Hepatocyte (in vitro differentiated cells): ENCODE measurements around the gene PHF10. TPM values are rescaled to one million over a fixed set of nuclear protein-coding genes. Genes with fewer than 3 reads are reported as not detected.
"Not testable (repeated sequence)": the region's sequence is repeated elsewhere in the genome, so short reads cannot be mapped to it uniquely, and the experiment has no call there.

Source experiments
- DNase-seq: peaks from one replicate; pipeline ENCODE4 v3.0.0-alpha.2; 2016; ENCODE audit warnings: low spot score
- H2AFZ ChIP-seq: fragments of 200-600 bp; sonication (generic); 2 replicates; pipeline ENCODE4 v1.6.0; 2016; ENCODE audit warnings: antibody characterized with exemption, mild to moderate bottlenecking
- H3K27ac ChIP-seq: fragments of 200-600 bp; sonication (generic); 2 replicates; pipeline ENCODE4 v1.5.1; 2016; ENCODE audit warnings: mild to moderate bottlenecking
- H3K27me3 ChIP-seq: fragments of 200-600 bp; sonication (generic); 2 replicates; pipeline ENCODE4 v1.6.1; 2016
- H3K36me3 ChIP-seq: fragments of 200-600 bp; sonication (generic); replicated peaks from 2 replicates; pipeline ENCODE4 v1.5.1; 2016; ENCODE audit warnings: low read depth; ENCODE audit not compliant: insufficient read depth
- H3K4me1 ChIP-seq: fragments of 200-600 bp; sonication (generic); 2 replicates; pipeline ENCODE4 v1.5.1; 2016; ENCODE audit warnings: mild to moderate bottlenecking, moderate library complexity; ENCODE audit not compliant: insufficient read depth
- H3K4me2 ChIP-seq: fragments of 200-600 bp; sonication (generic); 2 replicates; pipeline ENCODE4 v1.6.0; 2016
- H3K4me3 ChIP-seq: fragments of 200-600 bp; sonication (generic); 2 replicates; pipeline ENCODE4 v1.5.1; 2016; ENCODE audit warnings: mild to moderate bottlenecking
- H3K79me2 ChIP-seq: fragments of 200-600 bp; sonication (generic); 2 replicates; pipeline ENCODE4 v1.6.0; 2017; ENCODE audit warnings: mild to moderate bottlenecking
- H3K9me2 ChIP-seq: fragments of 200-600 bp; sonication (generic); replicated peaks from 2 replicates; pipeline ENCODE4 v1.6.0; 2017; ENCODE audit warnings: mild to moderate bottlenecking; ENCODE audit not compliant: insufficient read depth
- H3K9me3 ChIP-seq: fragments of 200-600 bp; sonication (generic); 2 replicates; pipeline ENCODE4 v1.5.1; 2016; ENCODE audit warnings: low read depth, mild to moderate bottlenecking
- H4K20me1 ChIP-seq: fragments of 200-600 bp; sonication (generic); 2 replicates; pipeline ENCODE4 v1.6.0; 2016; ENCODE audit warnings: mild to moderate bottlenecking; ENCODE audit not compliant: insufficient read depth, poor library complexity, severe bottlenecking
- EZH2 ChIP-seq: fragments of 200-600 bp; sonication (generic); IDR thresholded peaks from 2 replicates; pipeline ENCODE4 v1.6.1; 2016; ENCODE audit warnings: antibody characterized with exemption, mild to moderate bottlenecking, borderline replicate concordance
- EZH2phosphoT487 ChIP-seq: fragments of 200-600 bp; sonication (generic); IDR thresholded peaks from one replicate; pipeline ENCODE4 v1.6.1; 2018; ENCODE audit warnings: antibody characterized with exemption, mild to moderate bottlenecking, low read depth, moderate library complexity; ENCODE audit not compliant: unreplicated experiment, severe bottlenecking
- WGBS: methylation state at CpG from one replicate; pipeline ENCODE4 v1.1.6; 2016; ENCODE audit warnings: low lambda C conversion rate; ENCODE audit errors: missing lambda C conversion rate; 5-methylcytosine and 5-hydroxymethylcytosine counted together
- polyA plus RNA-seq: library from polyadenylated mRNA; unstranded; fragments of >200 nt; fragmentation: Nextera tagmentation; extraction: Ambion mirVana; gene quantifications from 2 replicates; pipeline ENCODE4 v1.2.1, GENCODE V29; 2016
- total RNA-seq: library from RNA; depleted of rRNA; stranded (reverse); fragments of >200 nt; gene quantifications from 2 replicates; pipeline ENCODE4 v1.2.3, GENCODE V29; 2014
- TF ChIP-seq, protein P1 (sequence below): fragments of 200-600 bp; sonication (generic); IDR thresholded peaks from 2 replicates; pipeline ENCODE4 v1.5.1; 2016; ENCODE audit warnings: antibody characterized with exemption, mild to moderate bottlenecking; ENCODE audit not compliant: poor library complexity

PHF10 gene
- total and polyA plus RNA-seq, 2 experiments from 2014 or later, result 30.1 to 41.8 TPM

DNA sequence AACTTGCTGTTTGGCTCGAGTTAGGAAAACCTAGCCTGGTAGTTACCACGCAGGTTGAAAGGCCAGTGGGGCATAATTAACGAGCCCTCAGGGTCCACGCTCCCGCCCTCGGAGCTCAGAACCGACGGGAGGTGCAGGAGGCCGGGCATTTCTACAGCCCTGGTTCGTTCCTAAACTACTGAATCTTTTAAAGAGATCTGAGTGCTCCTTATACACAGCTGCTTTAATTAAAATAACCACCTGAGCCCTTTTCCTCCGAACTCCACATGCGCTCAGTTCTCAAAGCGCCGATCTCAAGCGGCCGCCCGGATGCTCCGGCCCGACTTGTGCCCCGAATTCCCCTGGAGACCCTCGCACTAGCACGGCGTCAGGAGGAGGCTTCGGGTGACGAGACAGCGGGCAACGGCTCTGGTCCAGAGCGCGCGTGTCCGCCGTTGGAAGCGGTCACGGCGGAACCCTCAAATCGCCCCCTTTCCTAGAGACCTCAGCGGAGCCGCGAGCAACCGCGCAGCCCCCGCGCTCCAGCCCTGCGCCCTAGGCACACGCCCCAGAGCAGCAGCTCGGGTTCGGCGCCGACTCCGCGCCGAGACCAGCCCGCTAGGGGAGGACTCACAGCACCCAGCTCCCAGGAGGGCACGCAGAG lies 22.9 kb downstream of the PHF10 start:
- peak overlapping the region; percentile 66 for H2AFZ ChIP-seq
- H3K79me2 ChIP-seq, result peaks cover 73% of the 10 kb centered on the region
- peaks cover 29% of the 10 kb centered on the region for H3K4me1 ChIP-seq
- H3K27ac ChIP-seq, result peak overlapping the region; percentile 75
- no peak for DNase-seq
- WGBS, result under 1% methylated on average over 51 of the region's 54 CpGs
- peaks cover 11% of the 10 kb centered on the region for H4K20me1 ChIP-seq
- TF ChIP-seq, protein P1, sequence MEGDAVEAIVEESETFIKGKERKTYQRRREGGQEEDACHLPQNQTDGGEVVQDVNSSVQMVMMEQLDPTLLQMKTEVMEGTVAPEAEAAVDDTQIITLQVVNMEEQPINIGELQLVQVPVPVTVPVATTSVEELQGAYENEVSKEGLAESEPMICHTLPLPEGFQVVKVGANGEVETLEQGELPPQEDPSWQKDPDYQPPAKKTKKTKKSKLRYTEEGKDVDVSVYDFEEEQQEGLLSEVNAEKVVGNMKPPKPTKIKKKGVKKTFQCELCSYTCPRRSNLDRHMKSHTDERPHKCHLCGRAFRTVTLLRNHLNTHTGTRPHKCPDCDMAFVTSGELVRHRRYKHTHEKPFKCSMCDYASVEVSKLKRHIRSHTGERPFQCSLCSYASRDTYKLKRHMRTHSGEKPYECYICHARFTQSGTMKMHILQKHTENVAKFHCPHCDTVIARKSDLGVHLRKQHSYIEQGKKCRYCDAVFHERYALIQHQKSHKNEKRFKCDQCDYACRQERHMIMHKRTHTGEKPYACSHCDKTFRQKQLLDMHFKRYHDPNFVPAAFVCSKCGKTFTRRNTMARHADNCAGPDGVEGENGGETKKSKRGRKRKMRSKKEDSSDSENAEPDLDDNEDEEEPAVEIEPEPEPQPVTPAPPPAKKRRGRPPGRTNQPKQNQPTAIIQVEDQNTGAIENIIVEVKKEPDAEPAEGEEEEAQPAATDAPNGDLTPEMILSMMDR, result no peak
- TF ChIP-seq EZH2 (no peak), EZH2phosphoT487 (no peak)
- no peaks in the 10 kb centered on the region for H3K9me3 ChIP-seq
- H3K36me3 ChIP-seq, result no peaks in the 10 kb centered on the region
- H3K9me2 ChIP-seq, result no peaks in the 10 kb centered on the region
- peak overlapping the region; percentile 36 for H3K4me3 ChIP-seq
- H3K4me2 ChIP-seq, result peak overlapping the region; percentile 77
- H3K27me3 ChIP-seq, result no peaks in the 10 kb centered on the region

DNA sequence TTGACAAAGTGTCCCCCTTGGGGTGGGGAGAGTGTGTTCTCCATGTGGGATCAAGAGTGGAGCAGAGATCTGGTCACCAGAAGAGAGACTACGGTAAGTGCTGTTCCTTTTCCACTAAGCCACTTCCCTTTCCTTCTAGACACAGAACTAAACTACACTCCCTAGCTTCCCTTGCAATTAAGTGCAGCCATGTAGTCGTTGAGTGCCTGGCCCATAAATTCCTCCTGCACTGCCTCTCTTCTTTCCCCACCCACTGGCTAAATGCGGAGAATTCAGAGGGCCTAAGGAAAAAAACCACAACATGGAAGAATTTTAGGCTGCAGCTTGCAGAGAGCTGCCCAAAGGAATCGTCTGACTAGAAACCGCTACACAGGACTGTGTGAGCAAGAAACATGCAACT lies 24.0 kb downstream of the PHF10 start:
- Histone ChIP-seq H3K27ac (peak overlapping the region; percentile 42), H3K79me2 (peaks cover 76% of the 10 kb centered on the region), H2AFZ (no peak overlapping the region), H3K4me3 (no peak overlapping the region), H4K20me1 (peaks cover 7% of the 10 kb centered on the region), H3K36me3 (no peaks in the 10 kb centered on the region), H3K4me1 (peaks cover 29% of the 10 kb centered on the region), H3K4me2 (peak overlapping the region; percentile 77), H3K27me3 (no peaks in the 10 kb centered on the region), H3K9me3 (no peaks in the 10 kb centered on the region), H3K9me2 (no peaks in the 10 kb centered on the region)
- 25% methylated on average over 5 of the region's 5 CpGs for WGBS
- peak; percentile 53 for DNase-seq
- no peak for TF ChIP-seq EZH2phosphoT487

DNA sequence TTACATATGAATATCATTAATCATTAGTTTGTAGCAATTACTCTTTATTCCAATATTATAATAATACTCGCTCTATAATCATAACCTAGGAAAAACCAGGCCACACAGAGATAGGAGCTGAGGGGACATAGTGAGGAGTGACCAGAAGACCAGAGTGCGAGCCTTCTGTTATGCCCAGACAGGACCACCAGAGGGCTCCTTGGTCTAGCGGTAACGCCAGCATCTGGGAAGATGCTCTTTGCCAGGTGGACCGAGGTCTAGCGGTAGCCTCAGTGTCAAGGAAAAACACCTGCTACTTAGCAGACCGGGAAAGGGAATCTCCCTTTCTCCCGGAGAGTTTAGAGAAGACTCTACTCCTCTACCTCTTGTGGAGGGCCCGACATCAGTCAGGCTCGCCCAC lies 27.2 kb downstream of the PHF10 start:
- TF ChIP-seq, protein P1, result peak; percentile 13
- not testable (repeated sequence) for H3K9me2 ChIP-seq, H2AFZ ChIP-seq, DNase-seq, H3K27me3 ChIP-seq, H3K4me2 ChIP-seq, H3K27ac ChIP-seq, H3K9me3 ChIP-seq, H4K20me1 ChIP-seq, H3K36me3 ChIP-seq, H3K4me3 ChIP-seq
- peaks cover 72% of the 10 kb centered on the region for H3K79me2 ChIP-seq
- peaks cover 10% of the 10 kb centered on the region for H3K4me1 ChIP-seq
- WGBS, result 94% methylated on average over 10 of the region's 10 CpGs

DNA sequence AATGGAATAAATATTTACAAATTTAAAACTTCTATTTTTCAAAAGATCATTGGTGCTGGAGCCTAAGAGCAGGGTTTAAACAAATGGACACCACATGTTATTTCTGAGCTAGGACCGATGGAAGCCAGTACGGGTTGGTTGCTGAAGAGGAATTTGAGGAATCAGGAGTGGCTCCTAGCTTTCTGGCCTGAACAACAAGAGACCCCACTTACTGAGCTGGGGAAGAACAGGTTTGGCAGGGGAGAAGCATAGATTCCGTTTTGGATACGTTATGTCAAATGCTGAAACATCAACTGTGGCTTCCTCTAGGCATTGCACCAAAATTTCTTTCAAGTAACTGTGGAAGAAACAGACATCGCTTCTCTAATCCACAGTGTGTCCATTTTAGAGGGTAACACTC lies 29.2 kb downstream of the PHF10 start:
- TF ChIP-seq, protein P1, result no peak
- no peak for TF ChIP-seq EZH2
- no peak for TF ChIP-seq EZH2phosphoT487
- Histone ChIP-seq H3K9me2 (no peaks in the 10 kb centered on the region), H3K79me2 (peaks cover 63% of the 10 kb centered on the region), H3K36me3 (no peaks in the 10 kb centered on the region), H4K20me1 (no peaks in the 10 kb centered on the region), H3K27me3 (no peaks in the 10 kb centered on the region), H3K4me2 (no peak overlapping the region), H3K4me3 (no peak overlapping the region), H3K4me1 (peaks cover 3% of the 10 kb centered on the region), H2AFZ (no peak overlapping the region), H3K9me3 (no peaks in the 10 kb centered on the region), H3K27ac (no peak overlapping the region)
- WGBS, result 79% methylated on average over 5 of the region's 5 CpGs
- no peak for DNase-seq
